Fibroblast of skin of scalp (primary cell): ENCODE results near the gene CNN1.
"Not testable (repeated sequence)": the region's sequence is repeated elsewhere in the genome, so short reads cannot be mapped to it uniquely, and the experiment has no call there.

Experiments
- DNase-seq: peaks from one replicate; pipeline ENCODE4 v3.0.0-alpha.2; 2013

CNN1 gene

GRCh38 chr19:11534948-11535347 lies 3.7 kb upstream of the CNN1 start:
- peak; percentile 25 for DNase-seq

GRCh38 chr19:11535792-11536595 lies 2.7 kb upstream of the CNN1 start:
- peak; percentile 93 for DNase-seq

- peak; percentile 85 for DNase-seq
Measured at GRCh38 chr19:11539495-11540365, 1.1 kb downstream of the CNN1 start.

- peak; percentile 56 for DNase-seq
Measured at GRCh38 chr19:11540645-11541044, 2.0 kb downstream of the CNN1 start.

- DNase-seq: no peak
Measured at GRCh38 chr19:11541238-11541637, 2.6 kb downstream of the CNN1 start.

GRCh38 chr19:11547929-11548700 lies 9.5 kb downstream of the CNN1 start:
- no peak for DNase-seq

- DNase-seq: no peak
Measured at GRCh38 chr19:11549386-11549953, 10.8 kb downstream of the CNN1 start.

- DNase-seq: no peak
Measured at GRCh38 chr19:11550265-11550664, 11.6 kb downstream of the CNN1 start.

- peak; percentile 34 for DNase-seq
Measured at GRCh38 chr19:11551603-11552235, 13.1 kb downstream of the CNN1 start.

- DNase-seq: no peak
Measured at GRCh38 chr19:11552666-11553372, 14.2 kb downstream of the CNN1 start.

- DNase-seq: no peak
Measured at GRCh38 chr19:11554160-11554559, 15.5 kb downstream of the CNN1 start.

GRCh38 chr19:11555246-11555645 lies 16.6 kb downstream of the CNN1 start:
- no peak for DNase-seq

- no peak for DNase-seq
Measured at GRCh38 chr19:11556634-11557420, 18.2 kb downstream of the CNN1 start.

GRCh38 chr19:11558881-11559828 lies 20.5 kb downstream of the CNN1 start, which contains the start of gene ELOF1:
TSS of gene ELOF1 (minus strand) at chr19:11559230. CDS start at chr19:11554347, 4,883 bp downstream.
- peak; percentile 97 for DNase-seq

- DNase-seq: peak; percentile 76
Measured at GRCh38 chr19:11560404-11561051, 21.9 kb downstream of the CNN1 start.

GRCh38 chr19:11563532-11563931 lies 24.9 kb downstream of the CNN1 start:
- DNase-seq: no peak

- DNase-seq: not testable (repeated sequence)
Measured at GRCh38 chr19:11564082-11564807, 25.6 kb downstream of the CNN1 start.

- DNase-seq: not testable (repeated sequence)
Measured at GRCh38 chr19:11565649-11565980, 27.0 kb downstream of the CNN1 start.
